CMK (cell line): ENCODE results near the gene EIF5AL1.

Experiments used
- DNase-seq: peaks from one replicate; pipeline ENCODE4 v3.0.0-alpha.2; 2010; ENCODE audit warnings: low read depth

EIF5AL1 gene

GRCh38 chr10:79559726-79560125, 47.4 kb downstream of the EIF5AL1 start:
- DNase-seq, result no peak

GRCh38 chr10:79560160-79560709, 47.9 kb downstream of the EIF5AL1 start, which contains the start of gene SFTPA2:
SFTPA2 (minus strand) TSS chr10:79560407; CDS start chr10:79559483, 924 bp downstream.
- no peak for DNase-seq

- DNase-seq, result no peak
Measured at GRCh38 chr10:79561257-79561656, 48.9 kb downstream of the EIF5AL1 start.

- DNase-seq, result peak; percentile 24
Measured at GRCh38 chr10:79562135-79562756, 49.9 kb downstream of the EIF5AL1 start.

GRCh38 chr10:79563426-79563825, 51.1 kb downstream of the EIF5AL1 start:
- no peak for DNase-seq
